ENCODE measurements around the gene LRRIQ1.

DNA sequence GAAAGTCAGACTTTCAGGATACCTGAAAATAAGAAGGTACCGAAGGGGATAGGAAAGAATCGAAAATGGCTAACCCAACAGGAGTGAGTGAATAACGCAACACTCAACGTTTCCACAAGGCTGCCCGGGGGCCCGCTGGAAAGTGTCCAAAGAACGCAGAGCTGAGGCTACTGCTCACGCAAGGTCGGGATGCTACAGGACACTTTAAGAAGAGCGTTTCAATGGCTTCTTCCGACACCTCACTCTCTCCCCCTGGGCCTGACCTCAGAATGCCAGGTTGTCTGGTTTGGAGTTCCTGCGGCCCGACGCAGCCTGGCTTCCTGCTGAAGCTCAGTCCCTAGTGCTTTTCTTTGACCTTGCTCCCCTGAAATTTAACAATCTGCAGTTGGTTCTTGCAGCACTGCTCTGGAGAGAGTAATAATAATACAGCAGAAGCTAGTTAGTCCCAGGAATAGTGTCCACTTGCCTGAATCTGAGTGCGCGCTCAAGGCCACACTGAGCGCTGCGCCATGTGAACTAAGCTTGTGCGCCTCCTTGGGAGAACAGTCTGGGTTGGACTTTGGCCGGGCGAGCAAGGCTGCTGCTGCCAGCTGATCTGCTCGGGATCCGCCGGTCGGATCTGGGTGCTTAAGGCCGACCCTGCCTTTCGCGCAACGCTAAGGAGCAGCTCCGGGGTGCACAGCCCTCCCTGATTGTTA, 241.9 kb downstream of the LRRIQ1 start:
- TF ChIP-seq, protein P1, sequence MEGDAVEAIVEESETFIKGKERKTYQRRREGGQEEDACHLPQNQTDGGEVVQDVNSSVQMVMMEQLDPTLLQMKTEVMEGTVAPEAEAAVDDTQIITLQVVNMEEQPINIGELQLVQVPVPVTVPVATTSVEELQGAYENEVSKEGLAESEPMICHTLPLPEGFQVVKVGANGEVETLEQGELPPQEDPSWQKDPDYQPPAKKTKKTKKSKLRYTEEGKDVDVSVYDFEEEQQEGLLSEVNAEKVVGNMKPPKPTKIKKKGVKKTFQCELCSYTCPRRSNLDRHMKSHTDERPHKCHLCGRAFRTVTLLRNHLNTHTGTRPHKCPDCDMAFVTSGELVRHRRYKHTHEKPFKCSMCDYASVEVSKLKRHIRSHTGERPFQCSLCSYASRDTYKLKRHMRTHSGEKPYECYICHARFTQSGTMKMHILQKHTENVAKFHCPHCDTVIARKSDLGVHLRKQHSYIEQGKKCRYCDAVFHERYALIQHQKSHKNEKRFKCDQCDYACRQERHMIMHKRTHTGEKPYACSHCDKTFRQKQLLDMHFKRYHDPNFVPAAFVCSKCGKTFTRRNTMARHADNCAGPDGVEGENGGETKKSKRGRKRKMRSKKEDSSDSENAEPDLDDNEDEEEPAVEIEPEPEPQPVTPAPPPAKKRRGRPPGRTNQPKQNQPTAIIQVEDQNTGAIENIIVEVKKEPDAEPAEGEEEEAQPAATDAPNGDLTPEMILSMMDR (IDR thresholded peaks at IDR 0.05; ENCODE audit: low read depth, low read length) = no peak
- no peak for TF ChIP-seq EZH2phosphoT487 (IDR thresholded peaks at IDR 0.05; ENCODE audit: low read depth)
